ENCODE results near the gene GUK1. TPM values are rescaled to one million over a fixed set of nuclear protein-coding genes. Genes with fewer than 3 reads are reported as not detected.

The GUK1 gene
- total RNA-seq, 2 donors from 2014 or later: 178 to 221 TPM

- no peak overlapping the region for H3K4me3 ChIP-seq
- H3K27ac ChIP-seq: no peak overlapping the region
- TF ChIP-seq, protein P1, sequence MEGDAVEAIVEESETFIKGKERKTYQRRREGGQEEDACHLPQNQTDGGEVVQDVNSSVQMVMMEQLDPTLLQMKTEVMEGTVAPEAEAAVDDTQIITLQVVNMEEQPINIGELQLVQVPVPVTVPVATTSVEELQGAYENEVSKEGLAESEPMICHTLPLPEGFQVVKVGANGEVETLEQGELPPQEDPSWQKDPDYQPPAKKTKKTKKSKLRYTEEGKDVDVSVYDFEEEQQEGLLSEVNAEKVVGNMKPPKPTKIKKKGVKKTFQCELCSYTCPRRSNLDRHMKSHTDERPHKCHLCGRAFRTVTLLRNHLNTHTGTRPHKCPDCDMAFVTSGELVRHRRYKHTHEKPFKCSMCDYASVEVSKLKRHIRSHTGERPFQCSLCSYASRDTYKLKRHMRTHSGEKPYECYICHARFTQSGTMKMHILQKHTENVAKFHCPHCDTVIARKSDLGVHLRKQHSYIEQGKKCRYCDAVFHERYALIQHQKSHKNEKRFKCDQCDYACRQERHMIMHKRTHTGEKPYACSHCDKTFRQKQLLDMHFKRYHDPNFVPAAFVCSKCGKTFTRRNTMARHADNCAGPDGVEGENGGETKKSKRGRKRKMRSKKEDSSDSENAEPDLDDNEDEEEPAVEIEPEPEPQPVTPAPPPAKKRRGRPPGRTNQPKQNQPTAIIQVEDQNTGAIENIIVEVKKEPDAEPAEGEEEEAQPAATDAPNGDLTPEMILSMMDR (IDR thresholded peaks at IDR 0.05): no peak
- no peaks in the 10 kb centered on the region for H3K4me1 ChIP-seq
- no peak overlapping the region for H3K9ac ChIP-seq (ENCODE audit: low read depth in 2 of 2, low read length in 2 of 2)
- intact Hi-C loops (cut with DNase I): no loop called here
- H3K9me3 ChIP-seq: no peaks in the 10 kb centered on the region
- no peaks in the 10 kb centered on the region for H3K27me3 ChIP-seq
- no peak for DNase-seq
- H3K36me3 ChIP-seq: no peaks in the 10 kb centered on the region
These were observed 35.9 kb downstream of the GUK1 start for GRCh38 chr1:228176024-228176395.

- Histone ChIP-seq H3K4me1 (no peaks in the 10 kb centered on the region), H3K9me3 (no peaks in the 10 kb centered on the region), H3K36me3 (no peaks in the 10 kb centered on the region), H3K27ac (no peak overlapping the region), H3K4me3 (no peak overlapping the region), H3K9ac (ENCODE audit: low read depth in 2 of 2, low read length in 2 of 2) (peak overlapping the region in 1 of 2 donors; percentile 24), H3K27me3 (no peaks in the 10 kb centered on the region)
- DNase-seq: no peak
- TF ChIP-seq, protein P1 (IDR thresholded peaks at IDR 0.05): no peak
- intact Hi-C loops (cut with DNase I): no loop called here
These were observed 36.5 kb downstream of the GUK1 start for GRCh38 chr1:228176461-228177182.

- no peaks in the 10 kb centered on the region for H3K27me3 ChIP-seq
- intact Hi-C loops (cut with DNase I): no loop called here
- no peaks in the 10 kb centered on the region for H3K9me3 ChIP-seq
- no peak overlapping the region for H3K27ac ChIP-seq
- H3K4me1 ChIP-seq: no peaks in the 10 kb centered on the region
- TF ChIP-seq, protein P1 (IDR thresholded peaks at IDR 0.05): no peak
- no peaks in the 10 kb centered on the region for H3K36me3 ChIP-seq
- DNase-seq: no peak
- H3K9ac ChIP-seq (ENCODE audit: low read depth in 2 of 2, low read length in 2 of 2): no peak overlapping the region
- H3K4me3 ChIP-seq: no peak overlapping the region
These were observed 37.0 kb downstream of the GUK1 start for GRCh38 chr1:228177183-228177475.

- Histone ChIP-seq H3K27me3 (no peaks in the 10 kb centered on the region), H3K9me3 (no peaks in the 10 kb centered on the region), H3K4me1 (no peaks in the 10 kb centered on the region), H3K4me3 (no peak overlapping the region), H3K9ac (ENCODE audit: low read depth in 2 of 2, low read length in 2 of 2) (no peak overlapping the region), H3K27ac (no peak overlapping the region), H3K36me3 (no peaks in the 10 kb centered on the region)
- TF ChIP-seq, protein P1 (IDR thresholded peaks at IDR 0.05): no peak
- no peak for DNase-seq
- intact Hi-C loops (cut with DNase I): no loop called here
These were observed 37.9 kb downstream of the GUK1 start for GRCh38 chr1:228177721-228178710.

GRCh38 chr1:228178737-228179684 lies 38.9 kb downstream of the GUK1 start:
- no peak overlapping the region for H3K9ac ChIP-seq (ENCODE audit: low read depth in 2 of 2, low read length in 2 of 2)
- H3K27me3 ChIP-seq: no peaks in the 10 kb centered on the region
- TF ChIP-seq, protein P1 (IDR thresholded peaks at IDR 0.05): no peak
- intact Hi-C loops (cut with DNase I): no loop called here
- H3K27ac ChIP-seq: peak overlapping the region; percentile 55
- no peak overlapping the region for H3K4me3 ChIP-seq
- no peaks in the 10 kb centered on the region for H3K36me3 ChIP-seq
- no peaks in the 10 kb centered on the region for H3K4me1 ChIP-seq
- H3K9me3 ChIP-seq: no peaks in the 10 kb centered on the region
- no peak for DNase-seq

All from colonic mucosa (tissue), 4 donors.